HG02852 (cell line): ENCODE results near the gene CES2.
"Not testable (repeated sequence)": the region's sequence is repeated elsewhere in the genome, so short reads cannot be mapped to it uniquely, and the experiment has no call there.

Source experiments
- ATAC-seq: cut with Tn5 transposase; IDR thresholded peaks from one replicate; pipeline ENCODE4 v1.9.1; 2021; ENCODE audit warnings: mild to moderate bottlenecking, moderate library complexity; ENCODE audit not compliant: unreplicated experiment

The CES2 gene

GRCh38 chr16:66950971-66951790 is 15.9 kb downstream of the CES2 start:
- no peak for ATAC-seq

- no peak for ATAC-seq
These were observed 17.3 kb downstream of the CES2 start for GRCh38 chr16:66952430-66953110.

- ATAC-seq, result no peak
These were observed 18.3 kb downstream of the CES2 start for GRCh38 chr16:66953462-66954096.

- no peak for ATAC-seq
These were observed 18.9 kb downstream of the CES2 start for GRCh38 chr16:66954097-66954659.

GRCh38 chr16:66955363-66956153 is 20.2 kb downstream of the CES2 start:
- ATAC-seq, result not testable (repeated sequence)

- ATAC-seq, result not testable (repeated sequence)
These were observed 20.8 kb downstream of the CES2 start for GRCh38 chr16:66956154-66956457.

- no peak for ATAC-seq
These were observed 23.8 kb downstream of the CES2 start for GRCh38 chr16:66958857-66959703.

- ATAC-seq, result no peak
These were observed 24.4 kb downstream of the CES2 start for GRCh38 chr16:66959704-66960161.

GRCh38 chr16:66960270-66960669 is 25.0 kb downstream of the CES2 start:
- no peak for ATAC-seq

- peak; percentile 70 for ATAC-seq
These were observed 25.9 kb downstream of the CES2 start, which contains the start of gene CES3 for GRCh38 chr16:66961065-66961744. TSS of gene CES3 (plus strand) at chr16:66961266. CDS start at chr16:66961308, 42 bp downstream.

- ATAC-seq, result no peak
These were observed 26.6 kb downstream of the CES2 start for GRCh38 chr16:66961914-66962313.

GRCh38 chr16:66964049-66964448 is 28.7 kb downstream of the CES2 start:
- ATAC-seq, result no peak

GRCh38 chr16:66968847-66969246 is 33.5 kb downstream of the CES2 start:
- no peak for ATAC-seq

- no peak for ATAC-seq
These were observed 35.7 kb downstream of the CES2 start for GRCh38 chr16:66970775-66971720.

GRCh38 chr16:66972983-66973382 is 37.7 kb downstream of the CES2 start:
- ATAC-seq, result no peak

- ATAC-seq, result no peak
These were observed 38.4 kb downstream of the CES2 start for GRCh38 chr16:66973716-66974115.

GRCh38 chr16:66974156-66974931 is 39.0 kb downstream of the CES2 start:
- not testable (repeated sequence) for ATAC-seq
